SK-N-SH treated with all-trans-retinoic acid at 6 μM for 48 hours (cell line): Measurements from ENCODE around the gene WAPL.

ENCODE experiments used
- ATAC-seq: fragments of 200-7000 bp; cut with Tn5 transposase; 3 replicates; pipeline ENCODE4 v1.9.1; 2020; ENCODE audit warnings: mild to moderate bottlenecking, moderate library complexity
- ARNTL ChIP-seq: fragments of 450-650 bp; formaldehyde crosslinking; IDR thresholded peaks from 2 replicates; pipeline ENCODE4 v1.5.0; 2020; ENCODE audit warnings: low read depth, mild to moderate bottlenecking, moderate library complexity, borderline replicate concordance
- BACH2 ChIP-seq: fragments of 250-450 bp; sonication (Bioruptor Pico); IDR thresholded peaks from 2 replicates; pipeline ENCODE4 v1.9.0; 2021; ENCODE audit warnings: mild to moderate bottlenecking, borderline replicate concordance
- CREB5 ChIP-seq: fragments of 250-450 bp; sonication (Bioruptor Pico); IDR thresholded peaks from 2 replicates; pipeline ENCODE4 v1.5.1; 2020; ENCODE audit warnings: low read depth, mild to moderate bottlenecking, moderate library complexity
- CSDC2 ChIP-seq: fragments of 250-450 bp; sonication (Bioruptor Pico); IDR thresholded peaks from 2 replicates; pipeline ENCODE4 v1.5.0; 2020; ENCODE audit warnings: mild to moderate bottlenecking, moderate library complexity
- CSRNP3 ChIP-seq: fragments of 250-450 bp; sonication (Bioruptor Pico); IDR thresholded peaks from 2 replicates; pipeline ENCODE4 v1.5.1; 2021; ENCODE audit warnings: mild to moderate bottlenecking, moderate library complexity
- ESRRG ChIP-seq: fragments of 250-450 bp; sonication (Bioruptor Pico); IDR thresholded peaks from 2 replicates; pipeline ENCODE4 v1.6.1; 2021; ENCODE audit warnings: mild to moderate bottlenecking
- ISL1 ChIP-seq: fragments of 250-450 bp; sonication (Bioruptor Pico); IDR thresholded peaks from 2 replicates; pipeline ENCODE4 v2.1.2; 2022; ENCODE audit warnings: mild to moderate bottlenecking, moderate library complexity
- OSR1 ChIP-seq: fragments of 250-450 bp; sonication (Bioruptor Pico); IDR thresholded peaks from 2 replicates; pipeline ENCODE4 v1.8.0; 2022; ENCODE audit warnings: moderate library complexity, mild to moderate bottlenecking, inconsistent platforms
- PATZ1 ChIP-seq: fragments of 250-450 bp; sonication (Bioruptor Pico); IDR thresholded peaks from 2 replicates; pipeline ENCODE4 v1.8.0; 2020; ENCODE audit warnings: mild to moderate bottlenecking, moderate library complexity, borderline replicate concordance
- POU6F1 ChIP-seq: fragments of 250-450 bp; sonication (Bioruptor Pico); IDR thresholded peaks from 2 replicates; pipeline ENCODE4 v1.8.0; 2021; ENCODE audit warnings: low read depth, mild to moderate bottlenecking, moderate library complexity, borderline replicate concordance
- PPARA ChIP-seq: fragments of 250-450 bp; sonication (Bioruptor Pico); IDR thresholded peaks from 2 replicates; pipeline ENCODE4 v1.5.0; 2020; ENCODE audit warnings: mild to moderate bottlenecking, borderline replicate concordance
- RARB ChIP-seq: fragments of 250-450 bp; sonication (Bioruptor Pico); IDR thresholded peaks from 2 replicates; pipeline ENCODE4 v1.8.0; 2021; ENCODE audit warnings: mild to moderate bottlenecking, moderate library complexity
- SNAI2 ChIP-seq: fragments of 250-450 bp; sonication (Bioruptor Pico); IDR thresholded peaks from 2 replicates; pipeline ENCODE4 v1.5.0; 2020; ENCODE audit warnings: mild to moderate bottlenecking, moderate library complexity
- TCF4 ChIP-seq: fragments of 250-450 bp; sonication (Bioruptor Pico); IDR thresholded peaks from 2 replicates; pipeline ENCODE4 v1.8.0; 2021; ENCODE audit warnings: mild to moderate bottlenecking, moderate library complexity, borderline replicate concordance
- TOX ChIP-seq: fragments of 250-450 bp; sonication (Bioruptor Pico); IDR thresholded peaks from 2 replicates; pipeline ENCODE4 v1.8.0; 2021; ENCODE audit warnings: mild to moderate bottlenecking, moderate library complexity, borderline replicate concordance
- TSHZ2 ChIP-seq: fragments of 250-450 bp; sonication (Bioruptor Pico); IDR thresholded peaks from 2 replicates; pipeline ENCODE4 v1.5.0; 2020; ENCODE audit warnings: mild to moderate bottlenecking, moderate library complexity
- ZC3H10 ChIP-seq: fragments of 250-450 bp; sonication (Bioruptor Pico); IDR thresholded peaks from 2 replicates; pipeline ENCODE4 v1.5.1; 2021; ENCODE audit warnings: mild to moderate bottlenecking, moderate library complexity
- ZFP30 ChIP-seq: fragments of 450-650 bp; formaldehyde crosslinking; IDR thresholded peaks from 2 replicates; pipeline ENCODE4 v1.5.0; 2022; ENCODE audit warnings: mild to moderate bottlenecking, moderate library complexity
- ZNF70 ChIP-seq: fragments of 450-650 bp; formaldehyde crosslinking; IDR thresholded peaks from 2 replicates; pipeline ENCODE4 v1.5.0; 2020; ENCODE audit warnings: mild to moderate bottlenecking, moderate library complexity
- ZNF8 ChIP-seq: fragments of 450-650 bp; formaldehyde crosslinking; IDR thresholded peaks from 2 replicates; pipeline ENCODE4 v1.5.0; 2020; ENCODE audit warnings: mild to moderate bottlenecking, moderate library complexity

WAPL gene

GRCh38 chr10:86489071-86489810 is 32.4 kb downstream of the WAPL start (continued):
- TF ChIP-seq POU6F1 (CRISPR knock-in tag) = no peak
- no peak for TF ChIP-seq PATZ1 (CRISPR knock-in tag)
- no peak for TF ChIP-seq PPARA (CRISPR knock-in tag)
- TF ChIP-seq ZNF70 = no peak
- TF ChIP-seq ISL1 (CRISPR knock-in tag) = no peak
- TF ChIP-seq, all 23 proteins: peak for 0

GRCh38 chr10:86486856-86487255 is 34.7 kb downstream of the WAPL start:
- TF ChIP-seq TCF4 (CRISPR knock-in tag) (no peak), ESRRG (CRISPR knock-in tag) (no peak), PPARA (CRISPR knock-in tag) (no peak), ISL1 (CRISPR knock-in tag) (no peak), SNAI2 (CRISPR knock-in tag) (no peak), TSHZ2 (CRISPR knock-in tag) (no peak), CREB5 (CRISPR knock-in tag) (no peak), OSR1 (CRISPR knock-in tag) (no peak), ARNTL (CRISPR knock-in tag) (no peak), ZFP30 (CRISPR knock-in tag) (no peak), CSDC2 (CRISPR knock-in tag) (no peak), RARB (CRISPR knock-in tag) (no peak), TOX (no peak), CSRNP3 (no peak), POU6F1 (CRISPR knock-in tag) (no peak), ZNF8 (CRISPR knock-in tag) (no peak), BACH2 (no peak)
- ATAC-seq = no peak

GRCh38 chr10:86483664-86484063 is 37.9 kb downstream of the WAPL start:
- no peak for TF ChIP-seq ZC3H10
- no peak for ATAC-seq
